AG09309 (cell line): ENCODE results near the gene TWIST2.

Experiments
- DNase-seq: peaks from one replicate; pipeline ENCODE4 v3.0.0-alpha.2; 2010; ENCODE audit warnings: low read depth
- H3K4me3 ChIP-seq: 2 replicates; pipeline ENCODE4 v1.5.1; 2011; ENCODE audit warnings: mild to moderate bottlenecking, low read depth, low read length, moderate library complexity; ENCODE audit not compliant: control insufficient read depth
- TF ChIP-seq, protein P1 (sequence below): IDR thresholded peaks from 2 replicates; pipeline ENCODE4 v1.5.1; 2011; ENCODE audit warnings: mild to moderate bottlenecking, low read depth, low read length, inconsistent platforms; ENCODE audit not compliant: insufficient read depth, control insufficient read depth; ENCODE audit errors: missing control alignments

TWIST2 gene

DNA sequence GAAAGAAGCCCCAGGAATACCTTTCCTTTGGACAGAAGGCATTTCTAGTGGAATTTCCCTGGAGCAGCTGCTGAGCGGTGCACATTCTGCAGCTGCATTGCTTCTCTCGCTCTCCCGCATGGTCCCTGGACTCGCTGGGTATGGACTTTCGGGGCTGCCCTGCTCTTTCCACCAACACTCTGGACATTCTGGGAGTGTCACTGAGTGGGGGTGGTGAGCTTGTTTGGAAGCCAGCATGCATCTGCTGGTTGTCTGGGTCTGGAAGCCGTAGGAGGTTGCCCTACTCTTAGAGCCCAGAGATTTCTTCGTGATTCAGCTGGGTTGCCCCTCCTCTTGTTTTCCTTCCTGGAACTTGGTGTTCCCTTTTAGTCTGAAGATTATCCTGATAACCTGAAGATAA lies 52.6 kb downstream of the TWIST2 start:
- TF ChIP-seq, protein P1, sequence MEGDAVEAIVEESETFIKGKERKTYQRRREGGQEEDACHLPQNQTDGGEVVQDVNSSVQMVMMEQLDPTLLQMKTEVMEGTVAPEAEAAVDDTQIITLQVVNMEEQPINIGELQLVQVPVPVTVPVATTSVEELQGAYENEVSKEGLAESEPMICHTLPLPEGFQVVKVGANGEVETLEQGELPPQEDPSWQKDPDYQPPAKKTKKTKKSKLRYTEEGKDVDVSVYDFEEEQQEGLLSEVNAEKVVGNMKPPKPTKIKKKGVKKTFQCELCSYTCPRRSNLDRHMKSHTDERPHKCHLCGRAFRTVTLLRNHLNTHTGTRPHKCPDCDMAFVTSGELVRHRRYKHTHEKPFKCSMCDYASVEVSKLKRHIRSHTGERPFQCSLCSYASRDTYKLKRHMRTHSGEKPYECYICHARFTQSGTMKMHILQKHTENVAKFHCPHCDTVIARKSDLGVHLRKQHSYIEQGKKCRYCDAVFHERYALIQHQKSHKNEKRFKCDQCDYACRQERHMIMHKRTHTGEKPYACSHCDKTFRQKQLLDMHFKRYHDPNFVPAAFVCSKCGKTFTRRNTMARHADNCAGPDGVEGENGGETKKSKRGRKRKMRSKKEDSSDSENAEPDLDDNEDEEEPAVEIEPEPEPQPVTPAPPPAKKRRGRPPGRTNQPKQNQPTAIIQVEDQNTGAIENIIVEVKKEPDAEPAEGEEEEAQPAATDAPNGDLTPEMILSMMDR: no peak
- DNase-seq: no peak
- H3K4me3 ChIP-seq: no peak overlapping the region

DNA sequence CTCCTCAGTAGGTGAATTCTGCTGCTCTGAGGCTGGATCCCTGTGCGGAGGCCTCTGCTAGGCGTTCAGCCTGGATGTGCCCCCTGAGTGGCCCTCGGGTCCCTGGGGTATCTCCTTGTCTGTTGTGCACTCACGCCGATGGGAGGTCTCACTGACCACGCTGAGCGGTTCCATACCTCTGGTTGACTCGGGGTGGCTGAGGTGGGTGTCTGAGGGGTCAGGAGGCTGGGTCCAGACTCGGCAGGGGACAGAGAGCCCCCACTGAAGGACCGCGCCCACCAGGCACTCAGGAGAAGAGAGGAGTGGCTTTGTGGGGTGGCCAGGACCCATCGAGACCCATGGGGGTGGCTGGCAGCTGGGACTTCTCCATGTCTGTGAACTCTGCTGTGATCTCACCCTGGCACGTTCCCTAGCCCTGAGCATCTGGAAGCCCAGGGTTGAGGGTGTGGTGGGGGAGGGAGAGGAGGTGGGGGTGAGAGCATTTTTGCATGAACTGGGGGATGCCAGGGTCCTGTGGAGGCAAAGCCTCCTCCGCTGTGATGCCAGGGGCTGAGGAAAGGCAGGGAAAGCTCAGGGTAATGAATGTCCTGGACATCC lies 53.7 kb downstream of the TWIST2 start:
- DNase-seq: no peak
- TF ChIP-seq, protein P1: no peak
- no peak overlapping the region for H3K4me3 ChIP-seq

GRCh38 chr2:238902285-238902684 lies 54.4 kb downstream of the TWIST2 start:
- TF ChIP-seq, protein P1: no peak
- no peak for DNase-seq
- no peak overlapping the region for H3K4me3 ChIP-seq

DNA sequence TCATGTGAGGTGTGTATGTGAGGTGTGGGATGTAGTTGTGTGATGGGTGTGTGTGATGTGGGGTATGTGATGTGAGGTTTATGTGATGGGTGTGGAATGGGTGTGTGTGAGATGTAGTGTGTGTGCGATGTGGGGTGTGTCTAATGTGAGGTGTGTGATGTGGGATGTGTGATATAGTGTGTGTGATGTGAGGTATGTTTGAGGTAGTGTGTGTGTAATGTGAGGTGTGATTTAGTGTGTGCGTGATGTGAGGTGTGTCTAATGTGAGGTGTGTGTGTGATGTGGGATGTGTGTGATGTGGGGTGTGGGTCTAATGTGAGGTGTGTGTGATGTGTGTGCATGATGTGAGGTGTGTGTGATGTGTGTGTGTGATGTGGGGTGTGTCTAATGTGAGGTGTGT lies 55.3 kb downstream of the TWIST2 start:
- no peak overlapping the region for H3K4me3 ChIP-seq
- DNase-seq: no peak
- TF ChIP-seq, protein P1: no peak

GRCh38 chr2:238904177-238904576 lies 56.3 kb downstream of the TWIST2 start:
- DNase-seq: no peak
- TF ChIP-seq, protein P1: no peak
- H3K4me3 ChIP-seq: no peak overlapping the region

DNA sequence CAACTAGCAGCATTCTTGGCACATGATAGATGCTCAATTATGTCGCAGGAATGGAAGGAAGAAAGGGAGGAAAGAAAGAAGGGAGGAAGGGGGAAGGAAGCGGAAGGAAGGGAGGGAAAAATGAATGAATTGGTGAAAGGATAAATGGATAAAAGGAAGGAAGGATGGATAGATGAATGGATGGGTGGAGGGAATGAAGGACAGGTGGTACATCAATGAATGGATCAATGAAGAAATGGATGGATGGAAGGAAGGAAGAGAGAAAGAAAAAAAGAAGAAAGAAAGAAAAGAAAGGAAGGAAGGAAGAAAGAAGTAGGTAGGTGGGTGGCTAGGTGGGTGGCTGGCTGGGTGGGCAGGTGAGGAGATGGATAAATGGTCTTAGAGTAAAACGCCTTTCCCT lies 56.8 kb downstream of the TWIST2 start:
- TF ChIP-seq, protein P1: no peak
- DNase-seq: no peak
- no peak overlapping the region for H3K4me3 ChIP-seq

DNA sequence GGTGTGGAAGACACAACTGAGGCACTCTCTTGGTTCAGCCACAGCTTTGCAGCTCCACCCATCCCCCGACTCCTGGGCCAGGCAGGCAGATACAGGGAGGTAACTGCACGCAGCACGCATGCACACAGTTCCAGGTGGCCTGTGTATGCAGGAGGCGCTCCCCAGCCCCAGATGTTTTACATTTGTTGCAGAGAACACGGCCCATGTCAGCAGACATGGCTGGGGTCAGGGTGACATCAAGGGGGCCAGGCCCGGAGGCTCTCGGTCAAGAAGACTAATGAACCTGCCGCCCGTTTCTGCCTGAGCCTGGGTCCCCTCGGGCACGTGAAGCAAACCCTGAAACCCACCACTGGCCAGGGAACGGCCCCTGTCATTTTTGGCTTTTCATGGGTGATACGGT lies 57.3 kb downstream of the TWIST2 start:
- no peak overlapping the region for H3K4me3 ChIP-seq
- no peak for DNase-seq
- TF ChIP-seq, protein P1: no peak
